Duodenal mucosa (tissue), 2 donors: ENCODE data around the gene COL16A1.

ENCODE experiments used
- H3K27ac ChIP-seq: one replicate; pipeline ENCODE4 v1.7.0; 2013; ENCODE audit warnings: low read depth, low read length
- H3K27me3 ChIP-seq, 2 donors: one replicate each; pipeline ENCODE4 v1.7.0; 2013; ENCODE audit warnings: low read length in 2 of 2, control low read depth in 1 of 2; ENCODE audit not compliant: insufficient read depth in 2 of 2, control insufficient read depth in 1 of 2
- H3K36me3 ChIP-seq, 2 donors: one replicate each; pipeline ENCODE4 v1.7.0; 2013; ENCODE audit warnings: low read length in 2 of 2, control low read depth in 1 of 2; ENCODE audit not compliant: insufficient read depth in 2 of 2, control insufficient read depth in 1 of 2
- H3K4me1 ChIP-seq, 2 donors: one replicate each; pipeline ENCODE4 v1.7.0; 2013; ENCODE audit warnings: low read length in 2 of 2, control low read depth in 1 of 2; ENCODE audit not compliant: insufficient read depth in 2 of 2, control insufficient read depth in 1 of 2
- H3K4me3 ChIP-seq, 2 donors: one replicate each; pipeline ENCODE4 v1.7.0; 2013; ENCODE audit warnings: low read length in 2 of 2, low read depth in 1 of 2
- H3K9ac ChIP-seq, 2 donors: one replicate each; pipeline ENCODE4 v1.7.0; 2013; ENCODE audit warnings: low read length in 2 of 2, low read depth in 1 of 2
- H3K9me3 ChIP-seq, 2 donors: one replicate each; pipeline ENCODE4 v1.7.0; 2013; ENCODE audit warnings: low read length in 2 of 2, control low read depth in 1 of 2; ENCODE audit not compliant: control insufficient read depth in 1 of 2

The COL16A1 gene

DNA sequence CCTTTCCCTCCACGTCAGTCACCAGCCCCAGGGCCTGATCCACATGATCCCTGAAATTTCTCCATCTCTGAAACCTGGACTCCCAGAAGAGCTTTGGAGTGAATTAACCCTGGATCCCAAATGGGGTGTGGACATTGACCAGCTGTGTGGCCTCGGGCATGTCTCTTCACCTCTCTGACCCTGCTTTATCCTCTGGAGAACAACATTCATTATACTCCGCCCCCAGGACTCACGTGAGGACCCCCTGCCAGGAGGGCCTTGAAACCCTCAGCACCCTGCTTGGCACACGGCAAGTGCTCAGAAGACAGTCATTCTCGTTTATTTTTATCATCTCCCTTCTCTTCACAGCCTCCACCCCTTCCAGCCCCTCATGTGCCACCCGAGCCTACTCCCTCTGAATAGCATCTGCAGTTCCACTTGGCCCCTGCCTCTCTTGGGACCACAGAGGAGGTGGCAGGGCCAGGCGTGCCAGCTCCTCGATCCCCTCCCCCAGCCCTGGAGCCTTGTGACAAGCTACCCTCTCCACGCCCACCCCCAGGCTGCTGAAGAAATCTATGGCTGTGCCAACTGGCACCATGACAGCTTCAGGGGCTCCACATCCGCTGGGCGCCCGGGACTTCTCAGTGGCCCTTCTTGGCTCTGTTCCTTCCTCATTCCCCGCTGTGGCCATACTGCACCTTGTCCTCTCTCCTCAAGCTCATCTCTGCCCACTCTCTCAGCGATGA, 42.3 kb upstream of the COL16A1 start:
- peaks cover 0 to 3% of the 10 kb centered on the region in 2 donors for H3K27me3 ChIP-seq
- H3K4me3 ChIP-seq = no peak overlapping the region
- H3K4me1 ChIP-seq = peaks cover 28 to 31% of the 10 kb centered on the region in 2 donors
- no peaks in the 10 kb centered on the region for H3K36me3 ChIP-seq
- no peaks in the 10 kb centered on the region for H3K9me3 ChIP-seq
- H3K27ac ChIP-seq = no peak overlapping the region
- H3K9ac ChIP-seq = peak overlapping the region in 1 of 2 donors; percentile 35

- no peaks in the 10 kb centered on the region for H3K9me3 ChIP-seq
- H3K4me1 ChIP-seq = peaks cover 26 to 31% of the 10 kb centered on the region in 2 donors
- no peaks in the 10 kb centered on the region for H3K36me3 ChIP-seq
- H3K9ac ChIP-seq = peak overlapping the region; percentile 44 to 59
- peaks cover 0 to 3% of the 10 kb centered on the region in 2 donors for H3K27me3 ChIP-seq
- H3K27ac ChIP-seq = no peak overlapping the region
- H3K4me3 ChIP-seq = peak overlapping the region; percentile 58 to 66
Measured at GRCh38 chr1:31745096-31745945, 41.5 kb upstream of the COL16A1 start.

DNA sequence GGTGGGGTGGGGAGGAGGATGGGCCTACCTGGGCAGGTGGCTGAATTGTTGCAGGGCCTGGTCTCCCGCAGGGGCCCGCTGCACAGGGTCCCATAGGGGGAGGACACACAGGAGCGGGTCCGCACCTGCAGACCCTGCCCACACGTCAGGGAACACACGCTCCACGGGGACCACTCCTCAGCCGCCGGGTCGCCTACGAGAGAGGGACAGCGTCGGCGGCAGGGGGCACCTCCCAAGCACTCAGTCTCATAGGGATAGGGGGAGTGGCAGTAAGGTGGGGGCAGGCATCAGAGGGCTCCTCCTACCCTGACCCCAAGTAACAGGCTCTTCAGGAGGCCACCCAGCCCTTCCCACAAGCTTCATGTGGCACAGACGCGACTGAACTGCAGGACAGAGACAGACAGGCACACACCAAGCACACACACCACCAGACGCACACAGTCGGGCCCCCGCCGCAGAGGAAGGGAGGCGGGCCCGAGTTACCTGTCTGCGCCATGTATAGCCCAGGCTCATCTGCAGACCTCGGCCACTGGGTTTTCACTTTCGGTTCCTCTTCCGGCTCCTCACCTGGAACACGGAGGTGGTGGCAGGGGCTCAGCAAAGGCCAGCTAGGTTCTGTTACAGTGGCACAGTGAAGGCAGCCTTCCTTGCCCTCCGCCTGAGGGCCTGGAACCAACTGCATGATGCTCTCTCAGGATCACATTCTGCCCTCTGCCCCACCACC, 40.5 kb upstream of the COL16A1 start:
- H3K9ac ChIP-seq = peak overlapping the region; percentile 44 to 59
- H3K27me3 ChIP-seq = no peaks in the 10 kb centered on the region
- H3K9me3 ChIP-seq = no peaks in the 10 kb centered on the region
- no peak overlapping the region for H3K27ac ChIP-seq
- H3K36me3 ChIP-seq = no peaks in the 10 kb centered on the region
- peak overlapping the region; percentile 58 to 66 for H3K4me3 ChIP-seq
- peaks cover 26 to 31% of the 10 kb centered on the region in 2 donors for H3K4me1 ChIP-seq

DNA sequence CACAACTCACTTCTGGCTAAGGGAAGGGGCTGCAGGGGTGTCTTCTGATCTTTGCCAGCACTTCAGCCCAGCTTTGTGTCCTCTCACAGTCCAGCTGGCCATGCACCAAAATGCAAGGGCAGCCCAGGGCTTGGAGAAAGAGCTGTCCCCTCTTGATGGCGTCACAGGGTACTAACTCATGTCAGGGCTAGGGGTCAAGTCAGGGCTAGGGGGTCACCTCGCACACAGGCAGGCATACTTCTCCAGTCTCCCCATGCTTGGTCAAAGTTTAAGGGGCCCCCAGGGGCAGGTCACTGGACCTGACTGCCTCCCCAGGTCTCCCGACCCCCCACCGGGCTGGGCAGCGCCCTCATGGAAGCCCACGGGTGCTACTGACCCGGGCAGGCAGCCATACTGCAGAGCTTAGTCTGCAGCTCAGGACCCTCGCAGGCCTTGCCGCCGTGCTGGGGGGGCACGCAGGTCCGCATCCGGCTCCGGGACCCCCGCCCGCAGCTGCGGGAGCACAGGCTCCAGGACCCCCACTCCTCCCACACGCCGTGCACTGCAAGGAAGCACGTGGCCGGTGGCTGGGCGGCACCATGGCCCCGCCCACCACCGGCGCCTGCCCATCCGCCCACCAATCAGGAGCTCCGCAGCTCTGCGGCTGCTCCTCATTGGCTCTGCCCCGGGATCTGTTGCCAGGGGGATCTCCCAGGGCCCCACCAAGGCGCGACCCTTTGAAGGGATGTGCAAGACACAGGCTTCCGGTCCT, 38.8 kb upstream of the COL16A1 start:
- Histone ChIP-seq H3K36me3 (no peaks in the 10 kb centered on the region), H3K4me3 (no peak overlapping the region), H3K27ac (no peak overlapping the region), H3K4me1 (peaks cover 26 to 31% of the 10 kb centered on the region in 2 donors), H3K9ac (no peak overlapping the region), H3K27me3 (no peaks in the 10 kb centered on the region), H3K9me3 (no peaks in the 10 kb centered on the region)

DNA sequence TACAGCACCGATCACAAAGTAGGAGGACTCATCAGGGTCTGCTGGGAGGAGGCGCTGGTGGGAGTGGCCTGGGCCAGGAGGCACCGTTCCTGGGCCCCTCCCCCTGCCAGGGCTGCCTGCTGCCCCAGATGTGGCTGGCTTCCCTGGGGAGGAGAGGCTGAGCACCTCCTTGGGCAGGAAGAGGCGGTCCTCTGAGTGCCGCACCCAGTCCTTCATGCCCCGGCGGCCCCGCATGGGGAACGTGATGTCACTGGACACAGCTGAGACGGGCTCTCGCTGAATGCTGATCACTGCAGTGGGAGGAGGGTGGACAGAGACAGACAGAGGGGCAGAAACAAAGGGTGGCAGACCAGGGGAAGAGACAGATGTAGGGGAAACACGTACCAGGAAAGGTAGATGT, 35.5 kb upstream of the COL16A1 start:
- Histone ChIP-seq H3K4me1 (peaks cover 16 to 20% of the 10 kb centered on the region in 2 donors), H3K27me3 (no peaks in the 10 kb centered on the region), H3K36me3 (no peaks in the 10 kb centered on the region), H3K27ac (no peak overlapping the region), H3K9me3 (no peaks in the 10 kb centered on the region), H3K9ac (no peak overlapping the region), H3K4me3 (no peak overlapping the region)

DNA sequence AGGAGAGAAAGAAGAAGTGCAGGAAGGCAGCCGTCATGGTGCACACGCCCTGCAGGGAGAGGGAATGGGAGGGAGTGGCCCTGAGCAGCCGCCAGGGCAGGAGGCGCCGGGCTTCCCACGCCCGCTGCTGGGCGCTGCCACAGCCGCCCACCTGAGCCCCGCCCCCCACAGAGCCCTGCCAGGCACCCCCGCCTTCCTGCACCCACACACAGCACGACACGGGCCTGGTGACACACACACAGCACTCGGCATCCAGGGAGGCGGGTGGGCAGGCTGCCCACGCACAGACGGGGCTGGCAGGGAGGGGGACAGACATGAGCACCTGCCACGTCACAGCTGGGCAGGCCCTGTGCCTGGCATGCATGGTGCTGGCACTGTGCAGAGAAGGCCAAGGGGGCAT, 32.9 kb upstream of the COL16A1 start:
- H3K27me3 ChIP-seq = no peaks in the 10 kb centered on the region
- no peak overlapping the region for H3K4me3 ChIP-seq
- H3K4me1 ChIP-seq = peaks cover 7 to 12% of the 10 kb centered on the region in 2 donors
- no peaks in the 10 kb centered on the region for H3K36me3 ChIP-seq
- H3K9ac ChIP-seq = no peak overlapping the region
- H3K27ac ChIP-seq = no peak overlapping the region
- no peaks in the 10 kb centered on the region for H3K9me3 ChIP-seq

GRCh38 chr1:31735571-31735970, 31.8 kb upstream of the COL16A1 start:
- Histone ChIP-seq H3K9me3 (no peaks in the 10 kb centered on the region), H3K27me3 (no peaks in the 10 kb centered on the region), H3K4me3 (no peak overlapping the region), H3K9ac (no peak overlapping the region), H3K4me1 (peaks cover 7 to 12% of the 10 kb centered on the region in 2 donors), H3K27ac (no peak overlapping the region), H3K36me3 (no peaks in the 10 kb centered on the region)

- H3K36me3 ChIP-seq = no peaks in the 10 kb centered on the region
- no peaks in the 10 kb centered on the region for H3K9me3 ChIP-seq
- H3K27ac ChIP-seq = no peak overlapping the region
- H3K4me3 ChIP-seq = no peak overlapping the region
- H3K4me1 ChIP-seq = peaks cover 7 to 12% of the 10 kb centered on the region in 2 donors
- H3K9ac ChIP-seq = no peak overlapping the region
- no peaks in the 10 kb centered on the region for H3K27me3 ChIP-seq
Measured at GRCh38 chr1:31734582-31735107, 30.8 kb upstream of the COL16A1 start.

DNA sequence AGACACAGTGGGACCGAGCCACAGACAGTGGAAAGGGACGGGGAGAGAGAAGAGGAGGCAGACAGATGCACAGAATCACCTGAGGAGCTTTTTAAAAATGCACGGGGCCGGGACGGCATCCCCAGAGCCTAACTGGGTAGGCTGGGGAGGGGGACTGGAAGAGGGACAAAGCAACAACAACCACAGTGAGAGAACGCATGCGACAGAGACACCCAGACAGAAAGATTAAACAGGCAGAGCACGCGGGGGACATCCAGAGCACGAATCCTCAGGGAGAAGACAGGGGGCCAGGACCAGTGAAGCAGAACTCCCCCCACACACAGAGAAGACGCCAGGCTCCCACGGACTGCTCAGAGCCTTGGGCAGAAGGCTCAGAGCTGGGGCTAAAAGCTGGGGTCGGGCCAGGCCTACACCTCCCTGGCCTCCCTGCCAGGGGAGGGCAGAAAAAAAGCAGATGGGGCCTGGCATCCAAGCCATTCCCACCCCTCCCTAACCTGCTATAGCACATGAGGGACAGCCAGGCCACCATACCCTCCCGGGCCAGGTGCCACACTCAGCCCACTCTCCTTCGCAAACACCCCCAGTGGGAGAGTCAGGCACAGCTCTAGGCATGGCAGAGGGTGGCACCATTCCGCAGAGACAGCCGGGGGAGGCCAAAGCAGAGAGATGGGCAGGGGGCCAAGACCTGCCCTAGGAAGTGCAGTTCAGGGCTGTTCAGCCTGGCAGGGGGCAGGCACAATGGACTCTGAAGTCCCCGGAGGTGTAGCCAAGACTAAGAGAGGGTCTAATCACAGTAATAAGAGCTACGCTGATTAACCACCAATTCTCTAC, 29.8 kb upstream of the COL16A1 start:
- no peak overlapping the region for H3K27ac ChIP-seq
- no peaks in the 10 kb centered on the region for H3K27me3 ChIP-seq
- no peaks in the 10 kb centered on the region for H3K36me3 ChIP-seq

More for the DNA sequence above, 29.8 kb upstream of the COL16A1 start:
- Histone ChIP-seq H3K4me3 (no peak overlapping the region), H3K9me3 (no peaks in the 10 kb centered on the region), H3K9ac (no peak overlapping the region), H3K4me1 (peaks cover 7 to 12% of the 10 kb centered on the region in 2 donors)
